ENCODE measurements around the gene NTM. TPM values are rescaled to one million over a fixed set of nuclear protein-coding genes. Genes with fewer than 3 reads are reported as not detected.

The NTM gene
- total and polyA plus RNA-seq, 9 donors, result 0.16 to 8.5 (median 0.55) TPM; not detected in 3

DNA sequence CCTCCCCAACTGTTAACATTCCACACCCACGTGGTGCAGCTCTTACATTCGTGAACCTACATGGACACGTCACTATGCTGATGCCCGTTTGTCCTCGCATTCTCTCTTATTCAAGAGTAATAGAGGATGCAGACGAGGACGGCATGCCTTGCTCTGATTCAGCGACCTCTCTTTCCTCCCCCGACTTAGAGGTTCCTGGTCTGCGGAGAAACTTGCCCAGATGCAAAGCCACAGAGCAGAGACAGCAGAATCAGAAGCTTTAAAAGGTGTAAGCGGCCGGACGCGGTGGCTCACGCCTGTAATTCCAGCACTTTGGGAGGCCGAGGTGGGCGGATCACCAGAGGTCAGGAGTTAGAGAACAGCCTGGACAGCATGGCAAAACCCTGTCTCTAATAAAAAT is 288.0 kb downstream of the NTM start:
- no peaks in the 10 kb centered on the region for H3K9me3 ChIP-seq
- peaks cover 2% of the 10 kb centered on the region for H3K4me1 ChIP-seq (ENCODE audit: insufficient read depth)
- 88 to 89% (median 89%) methylated on average over 17 of the region's 17 CpGs for WGBS, 3 donors
- DNase-seq, result no peak
- no peaks in the 10 kb centered on the region for H3K36me3 ChIP-seq
- H3K4me3 ChIP-seq, result no peak overlapping the region
- intact Hi-C loops (cut with DNase I), result no loop called here
- no peak for TF ChIP-seq CTCF (IDR thresholded peaks at IDR 0.05)
- H3K27me3 ChIP-seq, result no peaks in the 10 kb centered on the region
- H3K27ac ChIP-seq, result no peak overlapping the region

DNA sequence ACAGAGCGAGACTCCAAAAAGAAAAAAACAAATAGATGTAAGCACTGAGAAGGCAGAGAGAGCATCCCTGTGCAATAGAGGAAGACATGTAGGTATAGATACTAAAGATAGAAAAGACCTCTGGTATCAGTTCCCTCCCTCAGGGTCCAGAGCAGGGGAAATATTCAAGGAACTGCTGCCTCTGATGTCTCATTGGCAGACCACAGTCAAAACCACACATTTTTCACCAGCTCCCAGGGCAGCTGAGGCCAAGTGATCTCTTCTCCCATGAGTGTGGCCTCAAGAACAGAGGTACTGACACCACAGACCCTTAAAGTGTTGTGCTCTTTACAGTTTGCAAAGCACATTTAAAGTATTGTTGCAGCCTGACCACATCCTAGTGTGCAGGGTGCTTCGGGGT is 288.5 kb downstream of the NTM start:
- DNase-seq, result no peak
- no peaks in the 10 kb centered on the region for H3K36me3 ChIP-seq

GRCh38 chr11:131659931-131660330 is 289.5 kb downstream of the NTM start:
- WGBS, 3 donors, result 89 to 92% (median 90%) methylated on average over 11 of the region's 11 CpGs
- Histone ChIP-seq H3K4me3 (no peak overlapping the region), H3K9me3 (no peaks in the 10 kb centered on the region), H3K27me3 (no peaks in the 10 kb centered on the region), H3K27ac (no peak overlapping the region), H3K36me3 (no peaks in the 10 kb centered on the region), H3K4me1 (ENCODE audit: insufficient read depth) (peaks cover 2% of the 10 kb centered on the region)
- intact Hi-C loops (cut with DNase I), result loop anchor here in 1 of 4 donors (10.0 kb wide), 2 partner anchors 75 to 195 kb away; no protein-coding TSS in a partner anchor
- TF ChIP-seq POLR2A (IDR thresholded peaks at IDR 0.05) (no peak), CTCF (IDR thresholded peaks at IDR 0.05) (no peak), EP300 (IDR thresholded peaks at IDR 0.05) (no peak)
- no peak for DNase-seq

More for the DNA sequence above, 288.5 kb downstream of the NTM start:
- Histone ChIP-seq H3K4me1 (ENCODE audit: insufficient read depth) (peaks cover 2% of the 10 kb centered on the region), H3K27ac (no peak overlapping the region), H3K27me3 (no peaks in the 10 kb centered on the region), H3K9me3 (no peaks in the 10 kb centered on the region), H3K4me3 (no peak overlapping the region)
- TF ChIP-seq CTCF (IDR thresholded peaks at IDR 0.05) (no peak), POLR2A (IDR thresholded peaks at IDR 0.05) (no peak)
- WGBS, 3 donors, result 94 to 100% (median 95%) methylated on average over 2 of the region's 2 CpGs
- intact Hi-C loops (cut with DNase I), result no loop called here

GRCh38 chr11:131661132-131661531 is 290.7 kb downstream of the NTM start:
- Histone ChIP-seq H3K9me3 (no peaks in the 10 kb centered on the region), H3K4me1 (ENCODE audit: insufficient read depth) (peaks cover 2% of the 10 kb centered on the region), H3K36me3 (no peaks in the 10 kb centered on the region), H3K4me3 (no peak overlapping the region), H3K27ac (no peak overlapping the region), H3K27me3 (no peaks in the 10 kb centered on the region)
- intact Hi-C loops (cut with DNase I), result loop anchor here in 1 of 4 donors (10.0 kb wide), 2 partner anchors 76 to 196 kb away; no protein-coding TSS in a partner anchor
- 82 to 88% (median 87%) methylated on average over 3 of the region's 3 CpGs for WGBS, 3 donors
- no peak for DNase-seq
- TF ChIP-seq EP300 (IDR thresholded peaks at IDR 0.05), result no peak
- TF ChIP-seq CTCF (IDR thresholded peaks at IDR 0.05), result no peak
- TF ChIP-seq POLR2A (IDR thresholded peaks at IDR 0.05), result no peak
